ENCODE measurements around the gene TRIM65.

TRIM65 gene, protein sequence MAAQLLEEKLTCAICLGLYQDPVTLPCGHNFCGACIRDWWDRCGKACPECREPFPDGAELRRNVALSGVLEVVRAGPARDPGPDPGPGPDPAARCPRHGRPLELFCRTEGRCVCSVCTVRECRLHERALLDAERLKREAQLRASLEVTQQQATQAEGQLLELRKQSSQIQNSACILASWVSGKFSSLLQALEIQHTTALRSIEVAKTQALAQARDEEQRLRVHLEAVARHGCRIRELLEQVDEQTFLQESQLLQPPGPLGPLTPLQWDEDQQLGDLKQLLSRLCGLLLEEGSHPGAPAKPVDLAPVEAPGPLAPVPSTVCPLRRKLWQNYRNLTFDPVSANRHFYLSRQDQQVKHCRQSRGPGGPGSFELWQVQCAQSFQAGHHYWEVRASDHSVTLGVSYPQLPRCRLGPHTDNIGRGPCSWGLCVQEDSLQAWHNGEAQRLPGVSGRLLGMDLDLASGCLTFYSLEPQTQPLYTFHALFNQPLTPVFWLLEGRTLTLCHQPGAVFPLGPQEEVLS

DNA sequence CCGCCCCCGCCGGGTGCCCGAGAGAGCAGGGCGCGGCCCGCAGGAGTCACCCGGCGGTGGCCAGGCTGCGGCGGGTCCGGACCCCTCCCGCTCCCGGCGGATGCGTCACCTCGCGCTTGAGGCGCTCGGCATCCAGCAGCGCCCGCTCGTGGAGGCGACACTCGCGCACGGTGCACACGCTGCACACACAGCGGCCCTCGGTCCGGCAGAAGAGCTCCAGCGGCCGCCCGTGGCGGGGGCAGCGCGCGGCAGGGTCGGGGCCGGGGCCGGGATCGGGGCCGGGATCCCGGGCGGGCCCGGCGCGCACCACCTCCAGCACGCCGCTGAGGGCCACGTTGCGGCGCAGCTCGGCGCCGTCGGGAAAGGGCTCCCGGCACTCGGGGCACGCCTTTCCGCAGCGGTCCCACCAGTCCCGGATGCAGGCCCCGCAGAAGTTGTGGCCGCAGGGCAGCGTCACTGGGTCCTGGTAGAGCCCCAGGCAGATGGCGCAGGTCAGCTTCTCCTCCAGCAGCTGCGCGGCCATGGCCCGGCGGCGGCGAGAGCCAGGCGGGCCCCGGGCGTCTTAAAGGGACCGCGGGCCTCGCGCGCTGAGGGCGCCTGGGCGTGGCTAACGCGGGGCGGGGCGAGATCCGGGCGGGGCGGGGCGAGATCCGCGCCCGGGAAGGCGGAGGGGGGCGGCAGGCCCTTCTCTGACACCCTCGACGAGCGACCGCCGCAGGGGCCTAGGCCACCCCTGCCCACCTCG is at the start of gene TRIM65:
Gene TRIM65 (minus strand): TSS at position 537 of the 745 bp plus-strand sequence. CDS start 14 bp downstream, at position 523.
- DNase-seq, result peak; percentile 88 to 91

DNA sequence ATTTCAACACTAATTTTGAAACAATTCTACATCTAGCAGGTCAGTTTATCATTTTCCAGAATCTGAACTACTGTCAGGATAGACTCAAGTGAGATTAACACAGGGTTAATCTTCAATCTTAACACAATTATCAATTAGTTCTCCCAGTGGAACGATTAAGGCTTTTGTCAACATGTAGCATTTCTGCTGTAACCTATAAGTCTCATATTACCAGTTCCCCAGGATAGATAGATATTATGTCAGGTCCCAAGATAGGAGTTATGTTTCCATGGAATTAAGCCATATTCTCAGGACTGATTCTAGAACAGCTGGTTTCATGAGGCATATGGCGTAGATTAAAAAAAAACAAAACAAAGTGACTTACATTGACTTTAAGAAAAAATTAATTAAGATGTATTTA is 48.5 kb upstream of the TRIM65 start:
- DNase-seq, result no peak

DNA sequence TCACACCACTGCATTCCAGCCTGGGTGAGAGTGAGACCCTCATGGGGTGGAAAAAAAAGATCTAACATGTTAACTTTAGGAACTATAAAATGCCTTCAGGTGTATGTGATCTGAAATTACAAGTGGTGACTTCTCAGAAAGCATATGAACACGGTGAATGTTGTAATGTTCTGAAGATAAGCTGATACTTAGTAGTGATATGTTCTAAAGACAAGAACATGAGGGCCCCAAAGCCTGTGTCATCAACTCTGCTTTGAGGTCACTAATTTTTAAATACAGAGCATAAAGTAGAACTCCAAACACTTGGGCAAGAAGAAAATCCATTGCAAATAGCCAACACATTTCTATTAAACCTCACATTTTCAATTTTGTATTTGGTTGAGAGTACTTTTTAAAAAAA is 46.7 kb upstream of the TRIM65 start:
- no peak for DNase-seq

DNA sequence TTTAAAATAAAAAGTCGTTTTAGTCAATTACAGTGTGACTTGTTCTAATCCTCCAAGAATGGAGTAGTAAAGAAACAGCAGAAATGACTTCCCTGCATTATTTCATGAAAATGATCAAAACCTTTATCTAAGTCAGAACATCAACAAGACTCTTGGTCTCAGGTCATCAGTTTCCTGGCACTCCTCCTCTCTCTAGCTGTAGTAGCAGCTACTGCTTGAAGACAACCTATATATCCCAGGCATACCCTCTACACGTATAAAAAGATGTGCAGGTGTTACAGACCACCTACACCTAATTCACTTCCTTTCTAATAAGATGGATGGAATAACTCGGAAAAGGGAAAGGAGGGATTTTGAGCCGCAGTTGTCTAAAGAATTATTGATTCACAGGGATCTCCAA is 45.7 kb upstream of the TRIM65 start:
- DNase-seq, result no peak

DNA sequence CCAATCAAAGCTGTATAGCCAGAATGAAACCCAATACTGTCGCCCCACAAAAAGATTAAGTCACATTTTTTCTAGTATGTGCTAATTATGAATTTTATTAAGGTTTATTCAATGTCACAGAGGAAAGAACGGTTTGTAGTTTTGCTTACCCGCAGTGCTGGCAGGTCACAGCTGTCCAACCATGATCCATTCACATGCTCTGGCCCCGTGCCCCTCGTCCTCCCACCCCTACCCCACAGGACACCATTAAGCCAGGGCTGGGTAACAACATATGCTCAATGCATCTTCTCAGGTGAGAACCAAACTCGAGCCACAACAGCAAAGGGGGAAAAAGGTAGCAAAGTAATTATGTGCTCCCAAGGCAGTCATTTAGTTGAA is 44.7 kb upstream of the TRIM65 start:
- peak in 1 of 2 experiments; percentile 20 for DNase-seq

DNA sequence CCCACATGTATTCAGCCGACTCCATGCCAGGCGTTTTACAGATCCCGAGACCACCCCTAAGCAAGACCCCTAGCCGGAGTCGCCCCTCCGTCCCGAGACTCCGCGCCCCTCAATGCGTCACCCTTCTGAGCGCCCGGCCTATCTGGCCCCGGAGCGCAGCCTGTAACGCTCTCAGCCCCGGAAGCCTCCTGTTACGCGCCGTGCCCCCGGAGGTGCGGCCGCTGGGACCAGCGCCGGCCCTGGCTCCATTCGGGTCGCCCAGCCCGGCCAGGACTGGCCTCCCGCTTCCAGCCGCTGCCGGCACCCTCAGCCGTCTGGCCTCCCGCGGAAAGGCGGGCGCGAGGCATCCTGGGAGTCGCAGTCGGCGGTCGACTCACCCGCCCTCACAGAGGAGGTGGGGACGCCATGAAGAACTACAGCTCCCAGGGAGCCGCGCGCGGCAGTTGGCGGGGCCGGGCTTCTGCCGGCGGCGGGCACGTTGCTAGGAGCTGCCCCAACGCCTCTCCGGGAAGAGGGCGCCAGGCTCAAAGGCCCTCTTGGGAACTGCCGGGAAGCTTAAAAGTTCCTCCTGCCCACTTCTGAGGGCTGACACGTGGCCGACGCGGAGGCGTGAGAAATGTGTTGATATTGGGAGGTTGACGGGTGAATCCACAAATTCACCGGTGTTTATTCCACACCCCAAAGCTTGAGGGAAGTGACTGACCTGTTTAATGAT is 44.1 kb upstream of the TRIM65 start, which contains the start of gene FBF1:
Gene FBF1 (minus strand): TSS at position 316 of the 715 bp plus-strand sequence. CDS start 2,893 bp downstream, outside the sequence.
- DNase-seq, result peak; percentile 92

DNA sequence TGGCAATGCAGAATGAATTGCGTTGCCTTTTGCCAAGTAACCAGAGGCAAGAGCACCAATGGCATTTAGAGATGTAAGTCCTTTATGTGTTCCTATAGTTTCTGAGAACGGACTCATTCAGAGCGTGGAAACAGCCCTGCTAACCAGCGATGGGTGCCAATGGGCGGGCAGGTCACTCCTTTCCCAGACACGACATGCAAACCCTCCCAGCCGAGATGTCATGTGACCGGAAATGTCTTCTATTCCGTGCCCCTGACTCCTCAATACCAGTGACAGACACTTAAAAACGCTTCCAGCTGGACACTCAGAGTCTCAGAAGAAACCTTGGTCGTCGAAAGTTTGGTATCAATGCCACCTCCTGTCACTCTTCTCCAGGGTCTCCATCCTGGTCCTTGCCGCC is 40.9 kb upstream of the TRIM65 start:
- DNase-seq, result no peak

DNA sequence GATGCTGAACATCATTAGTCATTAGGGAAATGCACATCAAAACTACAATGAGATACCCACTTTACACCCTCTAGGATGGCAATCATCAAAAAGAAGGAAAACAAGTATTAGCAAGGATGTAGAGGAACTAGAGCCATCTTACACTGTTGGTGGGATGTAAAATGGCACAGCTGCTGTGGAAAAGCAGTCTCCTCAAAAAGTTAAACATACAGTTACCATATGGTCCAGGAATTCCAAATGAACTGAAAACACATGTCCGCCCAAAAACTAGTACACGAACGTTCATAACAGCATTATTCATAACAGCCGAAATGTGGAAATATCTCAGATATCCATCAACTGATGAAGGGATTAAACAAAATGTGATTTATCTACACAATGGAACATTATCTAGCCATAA is 37.1 kb upstream of the TRIM65 start:
- no peak for DNase-seq

DNA sequence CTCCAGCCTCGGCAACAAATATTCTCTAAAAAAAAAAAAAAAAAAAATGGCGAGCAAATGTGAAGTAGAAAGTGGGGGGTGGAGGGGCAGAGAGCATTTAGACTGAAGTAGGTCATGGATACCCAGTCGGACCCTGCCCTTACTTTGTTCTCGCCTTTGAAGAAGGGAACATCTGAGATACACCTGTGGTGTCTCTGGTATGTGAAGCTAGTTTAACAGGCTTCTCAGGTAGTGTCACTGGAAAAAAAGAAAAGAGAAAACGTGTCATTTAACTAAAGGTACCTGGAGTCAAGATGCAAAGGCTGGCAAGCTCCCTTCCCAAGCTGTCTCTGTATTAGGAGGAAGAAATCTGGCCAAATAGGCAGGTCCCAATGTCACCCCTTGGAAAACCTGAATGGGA is 36.1 kb upstream of the TRIM65 start:
- DNase-seq, result no peak

DNA sequence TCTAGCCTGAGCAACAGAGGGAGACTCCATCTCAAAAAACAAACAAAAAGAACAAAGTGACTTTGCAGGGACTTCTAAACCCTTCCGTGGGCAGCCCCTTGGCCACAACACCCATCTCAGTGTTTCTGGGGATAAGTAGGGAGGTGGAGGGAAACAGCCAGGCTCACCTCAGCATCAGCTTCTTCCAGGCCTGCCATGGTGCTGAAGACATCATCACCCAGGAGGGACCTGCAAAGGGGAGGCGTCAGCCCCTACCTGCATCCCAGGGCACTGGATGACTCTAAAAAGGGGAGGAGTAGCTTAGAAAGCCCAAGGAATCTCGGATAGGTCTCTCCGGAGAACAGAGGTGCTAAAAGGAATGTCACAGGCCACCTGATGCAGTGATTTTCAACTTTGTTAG is 34.3 kb upstream of the TRIM65 start:
- no peak for DNase-seq

DNA sequence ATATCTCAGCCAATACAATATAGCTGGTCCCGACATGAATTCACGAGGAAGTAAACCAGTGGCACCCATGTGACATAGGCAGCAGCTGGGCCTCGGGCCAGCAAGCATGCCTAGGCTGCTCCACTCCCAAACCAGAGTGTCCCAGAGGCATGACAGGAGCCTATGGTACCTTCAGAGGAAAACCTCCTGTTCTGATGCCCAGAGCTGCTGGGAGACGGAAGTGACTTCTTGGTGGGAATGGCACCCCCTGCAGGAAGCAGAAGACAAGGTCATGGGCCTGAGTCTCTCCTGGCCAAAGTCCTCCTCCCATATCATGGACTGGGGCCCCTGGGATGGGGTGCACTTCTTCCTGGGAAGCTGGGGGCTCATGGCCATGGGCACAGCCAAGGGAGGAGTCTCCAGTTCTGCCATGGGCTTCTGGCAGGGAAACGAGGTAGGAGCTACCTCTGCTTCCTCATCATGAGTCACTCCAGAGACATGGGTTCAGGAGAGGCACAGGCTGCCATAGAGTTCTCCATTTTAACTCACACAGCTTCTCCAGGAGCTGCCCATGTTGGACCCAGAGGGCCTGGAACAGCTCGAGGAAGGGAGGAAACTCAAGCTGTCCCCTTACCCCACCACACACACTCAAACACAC is 30.7 kb upstream of the TRIM65 start:
- DNase-seq, result no peak

DNA sequence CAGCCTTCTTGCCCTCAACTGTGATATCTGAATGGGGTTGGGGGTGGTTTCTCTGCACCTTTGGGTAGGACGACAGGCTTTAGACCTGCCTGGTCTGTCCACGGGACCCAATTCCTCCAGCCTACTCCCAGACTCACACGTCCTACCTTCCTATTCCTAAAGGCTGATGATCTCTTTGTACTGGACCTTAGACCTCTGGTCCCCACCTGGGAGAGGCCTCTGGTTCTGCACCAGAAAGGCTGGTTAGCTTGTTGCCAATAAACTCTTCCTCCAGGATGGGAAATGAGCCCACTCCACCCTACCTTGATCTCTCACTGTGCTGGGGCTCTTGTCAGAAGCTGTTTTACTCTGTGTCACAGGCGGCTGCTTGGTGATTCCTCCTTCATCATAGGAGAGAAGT is 29.7 kb upstream of the TRIM65 start:
- DNase-seq, result no peak

DNA sequence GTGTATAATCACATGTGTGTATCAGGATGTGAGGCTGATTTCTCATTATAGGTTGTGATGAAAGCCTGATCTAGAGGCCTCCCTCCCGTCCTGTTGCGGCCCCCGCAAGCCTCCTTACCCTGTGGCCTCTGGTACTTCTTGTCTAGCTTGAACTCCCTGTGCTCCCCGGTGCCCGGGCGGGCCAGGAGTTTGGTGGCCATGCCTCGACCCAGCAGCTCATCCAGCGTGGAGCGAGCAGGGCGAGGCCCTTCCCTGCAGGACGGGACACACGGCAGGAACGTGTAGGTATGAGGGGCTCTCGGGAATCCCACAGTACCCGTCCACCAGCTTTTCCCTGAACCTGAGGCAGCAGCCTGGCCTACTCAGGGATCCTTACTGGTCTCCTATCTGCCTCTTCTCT is 29.2 kb upstream of the TRIM65 start:
- no peak for DNase-seq

DNA sequence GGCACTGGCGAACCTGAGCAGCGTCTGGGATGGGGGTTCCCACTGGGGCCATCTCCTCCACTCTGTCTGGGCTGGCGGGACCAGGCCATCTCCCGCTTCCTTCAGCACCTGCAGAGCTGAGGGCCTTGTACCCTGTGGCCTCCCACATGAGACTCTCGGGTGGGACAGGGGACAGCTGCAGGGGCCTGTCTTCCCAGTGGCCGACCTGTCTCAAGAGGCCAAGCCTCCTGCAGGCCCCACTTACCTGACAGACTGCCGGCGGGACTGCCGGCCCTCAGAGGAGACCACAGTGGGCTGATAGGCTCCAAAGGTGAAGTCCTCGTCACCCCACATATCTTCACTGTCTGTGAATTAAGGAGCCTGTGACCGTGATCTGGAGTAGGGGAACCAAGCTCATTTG is 28.4 kb upstream of the TRIM65 start:
- no peak for DNase-seq

DNA sequence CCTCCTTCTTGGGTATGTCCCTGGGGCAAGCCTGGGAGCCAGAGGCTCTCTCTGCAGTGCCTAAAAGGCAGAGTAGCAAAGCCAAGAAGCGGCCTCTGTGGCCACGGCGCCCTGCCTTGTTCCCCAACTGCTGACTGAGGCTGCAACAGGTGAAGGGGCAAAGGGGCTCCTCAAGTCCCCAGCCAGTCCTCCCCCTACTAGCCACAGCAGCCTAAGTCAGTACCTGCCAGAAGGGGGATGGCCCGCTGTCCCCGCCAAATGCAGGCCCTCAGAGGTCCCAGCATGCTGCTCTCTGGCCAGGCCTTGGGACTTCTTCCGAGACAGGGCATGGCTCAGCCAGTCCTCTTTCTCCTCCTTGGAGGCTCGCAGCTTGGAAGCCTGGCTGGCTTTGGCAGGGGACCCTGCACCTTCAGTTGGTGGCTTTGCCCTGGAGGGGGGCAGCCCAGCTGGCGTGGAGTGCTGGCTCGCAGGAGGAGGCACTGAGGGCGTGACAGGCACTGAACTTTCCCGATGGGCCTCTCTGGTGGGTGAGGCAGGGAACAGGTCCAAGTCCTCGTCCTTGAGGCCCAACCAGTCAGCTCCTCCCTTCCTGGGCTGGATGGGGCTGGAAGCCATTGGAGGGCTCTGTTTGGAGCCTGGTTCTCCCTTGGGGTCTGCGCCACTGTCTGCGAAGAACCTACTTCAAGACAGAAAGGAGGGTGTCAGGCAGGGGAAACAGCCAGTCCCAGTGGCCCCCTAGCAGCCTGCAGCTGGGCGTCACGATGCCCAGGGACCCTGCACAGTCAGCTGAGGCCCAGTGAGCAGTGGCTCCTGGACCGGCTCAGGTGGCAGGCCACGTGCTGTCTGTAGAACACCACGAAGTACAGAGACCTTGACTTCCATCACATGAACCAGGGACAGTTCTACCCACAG is 26.5 kb upstream of the TRIM65 start:
- no peak for DNase-seq

DNA sequence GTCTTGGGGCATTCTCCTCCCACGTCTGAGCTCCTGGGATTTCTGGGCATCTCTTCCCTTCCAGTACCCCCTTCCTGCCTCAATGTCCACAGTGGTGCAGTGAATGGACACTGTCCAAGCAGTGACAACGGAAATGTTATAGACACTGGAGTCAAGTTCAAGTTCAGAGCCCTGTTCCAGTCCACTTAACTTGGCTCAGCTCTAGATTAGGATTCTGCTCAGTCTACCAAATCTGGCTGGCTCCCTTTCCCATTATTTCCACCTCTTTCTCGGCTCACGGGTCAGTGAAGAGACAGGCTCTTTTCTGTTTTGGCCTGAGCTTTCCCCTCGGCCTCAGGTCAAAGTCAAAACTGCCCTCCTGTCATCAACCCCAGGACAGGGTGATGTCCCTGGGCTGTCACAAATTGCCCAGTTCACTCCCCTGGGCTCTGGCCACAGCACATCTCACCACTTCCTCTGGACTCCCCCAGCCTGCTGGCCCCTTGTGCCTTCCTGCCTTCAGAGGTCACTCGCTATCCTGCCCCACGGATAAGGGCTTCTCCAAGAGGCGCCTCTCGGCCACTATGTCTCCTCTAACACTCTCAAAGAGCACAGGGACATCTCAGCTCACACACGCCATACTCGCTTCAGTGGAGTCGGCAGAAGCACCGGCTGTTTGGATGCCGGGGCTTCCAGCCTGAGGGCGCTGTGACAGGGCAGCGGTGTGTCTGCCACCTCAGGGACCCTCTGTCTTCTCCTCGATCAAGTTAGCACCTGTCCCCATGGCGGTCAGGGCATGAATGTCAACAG is 25.6 kb upstream of the TRIM65 start:
- no peak for DNase-seq

DNA sequence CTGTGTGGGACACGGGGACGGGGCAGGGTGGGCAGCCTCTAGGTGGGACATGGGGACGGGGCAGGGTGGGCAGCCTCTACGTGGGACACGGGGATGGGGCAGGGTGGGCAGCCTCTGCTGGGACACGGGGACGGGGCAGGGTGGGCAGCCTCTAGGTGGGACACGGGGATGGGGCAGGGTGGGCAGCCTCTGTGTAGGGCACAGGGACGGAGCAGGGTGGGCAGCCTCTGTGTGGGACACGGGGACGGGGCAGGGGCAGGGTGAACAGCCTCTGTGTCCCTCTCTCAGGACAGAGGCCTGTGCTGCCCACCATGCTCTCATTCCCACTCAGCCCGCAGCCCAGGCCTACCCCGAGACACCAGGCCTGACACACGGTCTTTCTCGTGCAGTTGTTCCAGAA is 24.8 kb upstream of the TRIM65 start:
- DNase-seq, result no peak

DNA sequence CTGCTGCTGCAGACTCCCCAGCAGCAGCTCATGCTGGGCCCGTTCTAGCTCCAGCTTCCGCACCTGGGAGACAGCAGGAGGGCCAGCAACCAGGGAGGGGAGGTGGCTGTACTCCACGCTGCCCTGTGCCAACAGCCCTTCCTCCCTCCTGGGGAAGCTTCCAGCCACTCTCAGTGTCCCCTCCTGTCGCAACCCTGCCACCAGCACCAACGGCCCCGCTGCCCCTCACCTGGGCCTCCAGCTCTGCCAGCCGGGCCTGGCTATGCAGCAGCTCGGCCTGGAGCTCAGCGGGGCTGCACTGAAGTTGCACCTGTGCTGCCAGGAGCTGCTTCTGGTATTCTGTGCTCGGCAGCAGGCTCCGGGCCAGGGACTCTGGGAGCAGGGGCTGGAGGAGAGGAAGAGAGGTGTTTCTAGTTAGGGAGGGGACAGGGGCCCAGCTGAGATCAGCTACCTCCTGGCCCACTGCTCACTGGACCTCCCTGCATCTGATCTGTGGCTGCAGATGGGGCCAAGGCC is 23.4 kb upstream of the TRIM65 start:
- DNase-seq, result no peak

DNA sequence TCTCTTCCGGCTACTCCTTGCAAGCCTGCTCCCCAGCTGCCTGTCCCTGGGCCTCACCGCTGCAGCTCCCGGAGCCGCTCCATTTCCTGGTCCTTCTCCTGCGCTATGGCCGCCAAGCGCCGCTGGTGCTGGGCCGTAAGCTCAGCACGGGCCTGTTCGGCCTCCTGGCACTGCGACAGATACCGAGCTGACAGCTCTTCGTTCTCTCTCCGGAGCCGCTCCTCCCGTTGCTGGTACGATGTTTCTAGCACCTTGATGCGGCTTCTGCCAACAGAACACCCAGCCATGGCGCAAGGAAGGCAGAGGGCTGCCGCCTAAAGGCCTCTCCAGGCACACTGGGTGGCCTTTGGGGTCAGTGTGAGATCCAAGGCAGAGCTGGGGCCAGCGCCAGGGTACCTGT is 22.9 kb upstream of the TRIM65 start:
- no peak for DNase-seq

DNA sequence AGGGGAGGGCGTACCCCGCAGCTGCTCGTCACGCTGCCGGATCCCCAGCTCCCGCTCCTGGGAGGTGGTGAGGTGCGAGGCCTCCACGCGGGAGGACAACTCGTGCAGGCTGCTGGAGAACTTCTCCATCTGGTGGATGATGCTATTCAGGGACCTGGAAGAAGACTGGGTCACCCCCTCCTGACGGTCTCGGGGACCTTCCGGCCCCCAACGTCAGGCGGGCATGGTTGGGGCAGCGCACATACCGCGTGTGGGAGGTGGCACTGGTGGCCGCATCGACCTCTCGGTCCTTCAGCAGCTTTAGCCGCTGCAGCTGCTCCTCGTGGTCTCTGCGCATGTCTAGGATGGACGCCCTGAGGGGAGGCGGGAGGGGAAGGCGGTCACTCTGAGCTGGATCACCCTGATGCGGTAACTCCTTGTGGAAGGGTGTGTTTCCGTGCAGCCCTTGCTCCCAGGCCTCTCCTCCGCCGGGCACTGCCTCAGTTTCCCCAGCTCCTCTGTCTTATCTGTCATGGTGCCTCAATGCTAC is 21.2 kb upstream of the TRIM65 start:
- no peak for DNase-seq

Measured in activated T-cell treated with anti-CD3 and anti-CD28 coated beads, Interleukin-2, amount 50 U/mL, for 48 hours (primary cell).